Middle frontal gyrus (tissue), 1 donor: ENCODE measurements around the gene LILRB3.
"Not testable (repeated sequence)": the region's sequence is repeated elsewhere in the genome, so short reads cannot be mapped to it uniquely, and the experiment has no call there.

Source experiments
- DNase-seq: peaks from one replicate; pipeline ENCODE4 v3.0.0-alpha.2; 2015; ENCODE audit warnings: low spot score; ENCODE audit errors: extremely low spot score

Gene LILRB3

GRCh38 chr19:54211235-54211634 is 11.6 kb downstream of the LILRB3 start:
- no peak for DNase-seq

GRCh38 chr19:54209811-54210494 is 12.9 kb downstream of the LILRB3 start:
- peak; percentile 52 for DNase-seq

GRCh38 chr19:54209058-54209810 is 13.6 kb downstream of the LILRB3 start:
- no peak for DNase-seq

- DNase-seq, result no peak
These were observed 14.1 kb downstream of the LILRB3 start for GRCh38 chr19:54208784-54209057.

GRCh38 chr19:54207983-54208783 is 14.6 kb downstream of the LILRB3 start:
- DNase-seq, result no peak

GRCh38 chr19:54207676-54207982 is 15.2 kb downstream of the LILRB3 start:
- no peak for DNase-seq

GRCh38 chr19:54207193-54207592 is 15.6 kb downstream of the LILRB3 start:
- DNase-seq, result not testable (repeated sequence)

- DNase-seq, result no peak
These were observed 16.0 kb downstream of the LILRB3 start for GRCh38 chr19:54206831-54207177.

GRCh38 chr19:54206030-54206830 is 16.6 kb downstream of the LILRB3 start:
- DNase-seq, result no peak

- no peak for DNase-seq
These were observed 17.9 kb downstream of the LILRB3 start for GRCh38 chr19:54204767-54205468.

- no peak for DNase-seq
These were observed 19.6 kb downstream of the LILRB3 start for GRCh38 chr19:54203151-54203611.

- no peak for DNase-seq
These were observed 20.8 kb downstream of the LILRB3 start for GRCh38 chr19:54201980-54202379.

GRCh38 chr19:54201172-54201701 is 21.6 kb downstream of the LILRB3 start:
- DNase-seq, result no peak

- DNase-seq, result no peak
These were observed 23.4 kb downstream of the LILRB3 start for GRCh38 chr19:54199401-54199800.

- no peak for DNase-seq
These were observed 25.7 kb downstream of the LILRB3 start for GRCh38 chr19:54197121-54197520.

- DNase-seq, result no peak
These were observed 26.3 kb downstream of the LILRB3 start for GRCh38 chr19:54196536-54196935.

GRCh38 chr19:54194463-54194862 is 28.3 kb downstream of the LILRB3 start:
- DNase-seq, result not testable (repeated sequence)

GRCh38 chr19:54193011-54193410 is 29.8 kb downstream of the LILRB3 start:
- no peak for DNase-seq

GRCh38 chr19:54191811-54192453 is 30.9 kb downstream of the LILRB3 start:
- no peak for DNase-seq
